ENCODE data around the gene EP300.

The EP300 gene

GRCh38 chr22:41191467-41191866 is 99.1 kb downstream of the EP300 start:
- Histone ChIP-seq H3K27me3 (ENCODE audit: control insufficient read depth, low read length) (no peaks in the 10 kb centered on the region), H3K9me2 (replicated peaks; ENCODE audit: control insufficient read depth, low read length) (no peaks in the 10 kb centered on the region), H3K27ac (ENCODE audit: low read depth, low read length) (no peak overlapping the region), H3K4me3 (ENCODE audit: low read length) (no peak overlapping the region), H3K36me3 (ENCODE audit: control insufficient read depth, low read length) (no peaks in the 10 kb centered on the region), H3K4me2 (ENCODE audit: low read length) (no peak overlapping the region), H3K4me1 (ENCODE audit: control insufficient read depth, low read length) (no peaks in the 10 kb centered on the region), H3K79me2 (ENCODE audit: control insufficient read depth, low read length) (no peaks in the 10 kb centered on the region), H4K20me1 (ENCODE audit: control insufficient read depth, insufficient read depth, low read depth, low read length) (no peaks in the 10 kb centered on the region), H3F3A (ENCODE audit: control insufficient read depth, insufficient read depth) (no peaks in the 10 kb centered on the region), H3K9me3 (ENCODE audit: control insufficient read depth, insufficient read depth, low read length) (no peaks in the 10 kb centered on the region)
- TF ChIP-seq EZH2phosphoT487 (IDR thresholded peaks at IDR 0.05; ENCODE audit: borderline replicate concordance, low read length), result no peak

GRCh38 chr22:41193829-41194228 is 101.4 kb downstream of the EP300 start:
- Histone ChIP-seq H4K20me1 (ENCODE audit: control insufficient read depth, insufficient read depth, low read depth, low read length) (no peaks in the 10 kb centered on the region), H3K4me1 (ENCODE audit: control insufficient read depth, low read length) (peaks cover 16% of the 10 kb centered on the region)

GRCh38 chr22:41197038-41197972 is 104.9 kb downstream of the EP300 start:
- H3K36me3 ChIP-seq (ENCODE audit: control insufficient read depth, low read length), result no peaks in the 10 kb centered on the region
- H3K79me2 ChIP-seq (ENCODE audit: control insufficient read depth, low read length), result no peaks in the 10 kb centered on the region
- H3K9me3 ChIP-seq (ENCODE audit: control insufficient read depth, insufficient read depth, low read length), result no peaks in the 10 kb centered on the region
- peaks cover 3% of the 10 kb centered on the region; the same call in 1 of the 2 replicates for H3F3A ChIP-seq (ENCODE audit: control insufficient read depth, insufficient read depth)
- H3K4me3 ChIP-seq (ENCODE audit: low read length), result peak overlapping the region; percentile 93
- H3K27ac ChIP-seq (ENCODE audit: low read depth, low read length), result peak overlapping the region; percentile 24; the same call in 1 of the 2 replicates
- peaks cover 16% of the 10 kb centered on the region for H3K4me1 ChIP-seq (ENCODE audit: control insufficient read depth, low read length)
- H4K20me1 ChIP-seq (ENCODE audit: control insufficient read depth, insufficient read depth, low read depth, low read length), result no peaks in the 10 kb centered on the region
- no peak for TF ChIP-seq CTCF (IDR thresholded peaks at IDR 0.05; ENCODE audit: low read depth, low read length, poor library complexity, severe bottlenecking)
- no peak for TF ChIP-seq EZH2phosphoT487 (IDR thresholded peaks at IDR 0.05; ENCODE audit: borderline replicate concordance, low read length)
- peaks cover 15% of the 10 kb centered on the region for H3K27me3 ChIP-seq (ENCODE audit: control insufficient read depth, low read length)
- H3K4me2 ChIP-seq (ENCODE audit: low read length), result peak overlapping the region; percentile 86
- no peaks in the 10 kb centered on the region for H3K9me2 ChIP-seq (replicated peaks; ENCODE audit: control insufficient read depth, low read length)

More at GRCh38 chr22:41193829-41194228, 101.4 kb downstream of the EP300 start:
- no peak overlapping the region for H3K27ac ChIP-seq (ENCODE audit: low read depth, low read length)
- no peak overlapping the region for H3K4me3 ChIP-seq (ENCODE audit: low read length)
- H3K9me2 ChIP-seq (replicated peaks; ENCODE audit: control insufficient read depth, low read length), result no peaks in the 10 kb centered on the region
- H3K9me3 ChIP-seq (ENCODE audit: control insufficient read depth, insufficient read depth, low read length), result no peaks in the 10 kb centered on the region
- no peaks in the 10 kb centered on the region for H3K79me2 ChIP-seq (ENCODE audit: control insufficient read depth, low read length)
- H3F3A ChIP-seq (ENCODE audit: control insufficient read depth, insufficient read depth), result peaks cover 3% of the 10 kb centered on the region; the same call in 1 of the 2 replicates
- no peak overlapping the region for H3K4me2 ChIP-seq (ENCODE audit: low read length)
- H3K27me3 ChIP-seq (ENCODE audit: control insufficient read depth, low read length), result peaks cover 8% of the 10 kb centered on the region
- TF ChIP-seq EZH2phosphoT487 (IDR thresholded peaks at IDR 0.05; ENCODE audit: borderline replicate concordance, low read length) (no peak), CTCF (IDR thresholded peaks at IDR 0.05; ENCODE audit: low read depth, low read length, poor library complexity, severe bottlenecking) (no peak)
- H3K36me3 ChIP-seq (ENCODE audit: control insufficient read depth, low read length), result no peaks in the 10 kb centered on the region
